ENCODE data around the gene IL18.

DNA sequence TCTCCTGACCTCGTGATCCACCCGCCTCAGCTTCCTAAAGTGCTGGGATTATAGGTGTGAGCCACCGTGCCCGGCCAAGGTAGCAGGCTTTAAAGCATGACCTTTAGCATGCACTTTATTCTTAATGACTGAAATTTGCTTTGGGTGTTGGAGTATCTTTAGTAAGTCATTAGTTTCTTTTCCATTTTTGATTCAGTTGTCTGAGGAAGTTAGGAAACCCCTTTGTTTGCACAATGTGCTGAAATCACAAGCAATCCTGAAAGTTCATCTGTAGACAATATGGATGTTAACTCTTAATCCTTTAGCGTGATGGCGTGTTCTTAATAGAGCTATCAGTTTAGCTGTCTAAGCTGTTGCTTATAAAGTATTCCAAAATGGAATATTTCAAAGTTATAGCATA lies 60.4 kb downstream of the IL18 start:
- TF ChIP-seq POLR2A (IDR thresholded peaks at IDR 0.05): no peak
- TF ChIP-seq, protein P1, sequence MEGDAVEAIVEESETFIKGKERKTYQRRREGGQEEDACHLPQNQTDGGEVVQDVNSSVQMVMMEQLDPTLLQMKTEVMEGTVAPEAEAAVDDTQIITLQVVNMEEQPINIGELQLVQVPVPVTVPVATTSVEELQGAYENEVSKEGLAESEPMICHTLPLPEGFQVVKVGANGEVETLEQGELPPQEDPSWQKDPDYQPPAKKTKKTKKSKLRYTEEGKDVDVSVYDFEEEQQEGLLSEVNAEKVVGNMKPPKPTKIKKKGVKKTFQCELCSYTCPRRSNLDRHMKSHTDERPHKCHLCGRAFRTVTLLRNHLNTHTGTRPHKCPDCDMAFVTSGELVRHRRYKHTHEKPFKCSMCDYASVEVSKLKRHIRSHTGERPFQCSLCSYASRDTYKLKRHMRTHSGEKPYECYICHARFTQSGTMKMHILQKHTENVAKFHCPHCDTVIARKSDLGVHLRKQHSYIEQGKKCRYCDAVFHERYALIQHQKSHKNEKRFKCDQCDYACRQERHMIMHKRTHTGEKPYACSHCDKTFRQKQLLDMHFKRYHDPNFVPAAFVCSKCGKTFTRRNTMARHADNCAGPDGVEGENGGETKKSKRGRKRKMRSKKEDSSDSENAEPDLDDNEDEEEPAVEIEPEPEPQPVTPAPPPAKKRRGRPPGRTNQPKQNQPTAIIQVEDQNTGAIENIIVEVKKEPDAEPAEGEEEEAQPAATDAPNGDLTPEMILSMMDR (IDR thresholded peaks at IDR 0.05): no peak
- no peak for TF ChIP-seq POLR2AphosphoS5 (IDR thresholded peaks at IDR 0.05)
- TF ChIP-seq EP300 (IDR thresholded peaks at IDR 0.05): no peak
